Measurements from ENCODE around the gene OLFM4.
A peak's percentile ranks its signal among the peaks of the same experiment; 100 is the strongest.
"Not testable (repeated sequence)": the region's sequence is repeated elsewhere in the genome, so short reads cannot be mapped to it uniquely, and the experiment has no call there.

Gene OLFM4

GRCh38 chr13:53028637-53029203 lies at the start of gene OLFM4:
Gene OLFM4 (plus strand): TSS chr13:53028813. CDS start chr13:53028837, 24 bp downstream.
- DNase-seq (ENCODE audit: low read depth, low spot score), result no peak

GRCh38 chr13:52978989-52979388 lies 49.6 kb upstream of the OLFM4 start:
- no peak for DNase-seq (ENCODE audit: low read depth, low spot score)

- DNase-seq (ENCODE audit: low read depth, low spot score), result no peak
Measured at GRCh38 chr13:52980695-52981094, 47.9 kb upstream of the OLFM4 start.

GRCh38 chr13:52983836-52984235 lies 44.8 kb upstream of the OLFM4 start:
- no peak for DNase-seq (ENCODE audit: low read depth, low spot score)

- no peak for DNase-seq (ENCODE audit: low read depth, low spot score)
Measured at GRCh38 chr13:52984881-52985363, 43.7 kb upstream of the OLFM4 start.

- no peak for DNase-seq (ENCODE audit: low read depth, low spot score)
Measured at GRCh38 chr13:52991344-52992020, 37.1 kb upstream of the OLFM4 start.

GRCh38 chr13:52992110-52992509 lies 36.5 kb upstream of the OLFM4 start:
- DNase-seq (ENCODE audit: low read depth, low spot score), result no peak

- DNase-seq (ENCODE audit: low read depth, low spot score), result no peak
Measured at GRCh38 chr13:52994051-52994450, 34.6 kb upstream of the OLFM4 start.

GRCh38 chr13:52994865-52995264 lies 33.7 kb upstream of the OLFM4 start:
- no peak for DNase-seq (ENCODE audit: low read depth, low spot score)

GRCh38 chr13:52995946-52996345 lies 32.7 kb upstream of the OLFM4 start:
- no peak for DNase-seq (ENCODE audit: low read depth, low spot score)

- no peak for DNase-seq (ENCODE audit: low read depth, low spot score)
Measured at GRCh38 chr13:52997951-52998876, 30.4 kb upstream of the OLFM4 start.

- no peak for DNase-seq (ENCODE audit: low read depth, low spot score)
Measured at GRCh38 chr13:52999093-52999696, 29.4 kb upstream of the OLFM4 start.

GRCh38 chr13:53001444-53002225 lies 27.0 kb upstream of the OLFM4 start:
- DNase-seq (ENCODE audit: low read depth, low spot score), result no peak

- DNase-seq (ENCODE audit: low read depth, low spot score), result no peak
Measured at GRCh38 chr13:53004573-53004972, 24.0 kb upstream of the OLFM4 start.

GRCh38 chr13:53005626-53006025 lies 23.0 kb upstream of the OLFM4 start:
- no peak for DNase-seq (ENCODE audit: low read depth, low spot score)

GRCh38 chr13:53007872-53008271 lies 20.7 kb upstream of the OLFM4 start:
- peak; percentile 3 for DNase-seq (ENCODE audit: low read depth, low spot score)

GRCh38 chr13:53010374-53011105 lies 18.1 kb upstream of the OLFM4 start:
- peak; percentile 67 for DNase-seq (ENCODE audit: low read depth, low spot score)

- no peak for DNase-seq (ENCODE audit: low read depth, low spot score)
Measured at GRCh38 chr13:53012707-53013106, 15.9 kb upstream of the OLFM4 start.

GRCh38 chr13:53013113-53013512 lies 15.5 kb upstream of the OLFM4 start:
- no peak for DNase-seq (ENCODE audit: low read depth, low spot score)

- DNase-seq (ENCODE audit: low read depth, low spot score), result not testable (repeated sequence)
Measured at GRCh38 chr13:53014018-53014417, 14.6 kb upstream of the OLFM4 start.

Measured in astrocyte of the hippocampus (primary cell).